Left ventricle myocardium inferior (tissue), 1 donor: Measurements from ENCODE around the gene SLC12A7. TPM values are rescaled to one million over a fixed set of nuclear protein-coding genes. Genes with fewer than 3 reads are reported as not detected.

Experiments used
- DNase-seq: peaks from one replicate; pipeline ENCODE4 v3.0.0-alpha.2; 2020
- H3K27ac ChIP-seq: fragments of 200-600 bp; replicated peaks from 2 replicates; pipeline ENCODE4 v1.8.0; 2021
- H3K27me3 ChIP-seq: fragments of 200-600 bp; 2 replicates; pipeline ENCODE4 v1.8.0; 2021; ENCODE audit warnings: low read depth
- H3K36me3 ChIP-seq: fragments of 200-600 bp; 2 replicates; pipeline ENCODE4 v1.8.0; 2021
- H3K4me1 ChIP-seq: fragments of 200-600 bp; 2 replicates; pipeline ENCODE4 v1.8.0; 2021
- H3K4me3 ChIP-seq: fragments of 200-600 bp; 2 replicates; pipeline ENCODE4 v1.8.0; 2021; ENCODE audit warnings: mild to moderate bottlenecking, moderate library complexity
- H3K9me3 ChIP-seq: fragments of 200-600 bp; replicated peaks from 2 replicates; pipeline ENCODE4 v1.8.0; 2021
- intact Hi-C: fragments of 100-400 bp; cut with micrococcal nuclease; formaldehyde crosslinking; loops from one replicate; pipeline ENCODE4 v1.11.0; 2022
- total RNA-seq: library from RNA; stranded (reverse); fragmentation: NEBNext Ultra II Directional; extraction: Animal tissue kit (Norgen Biotek cat#: 25700); gene quantifications from one replicate; pipeline ENCODE4 v1.2.1, GENCODE V29; 2021
- TF ChIP-seq, protein P1 (sequence below): fragments of 200-600 bp; IDR thresholded peaks from 2 replicates; pipeline ENCODE4 v1.8.0; 2021; ENCODE audit warnings: antibody characterized with exemption, mild to moderate bottlenecking, borderline replicate concordance
- donor health status: DM: no; HTN: yes; CAD: no; lungs with severe emphysema.

SLC12A7 gene
- total RNA-seq, 1 donor from 2014 or later = 140 TPM

DNA sequence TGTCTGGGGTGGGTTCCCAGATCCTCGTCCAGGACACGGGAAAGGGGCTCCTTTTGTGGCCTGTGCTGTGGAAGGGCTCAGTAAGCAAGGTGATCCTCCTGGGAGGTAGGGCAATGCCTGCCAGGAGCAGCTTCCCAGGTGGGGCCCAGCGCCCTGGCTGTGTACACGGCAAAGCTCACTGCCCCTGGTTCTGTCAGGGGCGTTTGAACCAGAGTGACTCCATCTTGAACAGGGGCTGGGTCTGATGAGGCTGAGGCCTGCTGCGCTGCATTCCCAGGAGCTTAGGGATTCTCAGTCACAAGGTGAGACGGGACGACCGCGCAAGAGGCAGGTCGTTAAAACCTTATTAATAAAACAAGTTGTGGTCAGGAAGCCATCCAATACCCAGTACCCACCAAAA lies 19.9 kb upstream of the SLC12A7 start:
- intact Hi-C loops = loop anchor here (10.0 kb wide), 1 partner anchor 147 kb away; no protein-coding TSS in a partner anchor
- Histone ChIP-seq H3K36me3 (no peaks in the 10 kb centered on the region), H3K4me3 (no peak overlapping the region), H3K9me3 (no peaks in the 10 kb centered on the region), H3K27ac (peak overlapping the region; percentile 38), H3K27me3 (no peaks in the 10 kb centered on the region), H3K4me1 (peaks cover 89% of the 10 kb centered on the region)
- DNase-seq = no peak
- TF ChIP-seq, protein P1, sequence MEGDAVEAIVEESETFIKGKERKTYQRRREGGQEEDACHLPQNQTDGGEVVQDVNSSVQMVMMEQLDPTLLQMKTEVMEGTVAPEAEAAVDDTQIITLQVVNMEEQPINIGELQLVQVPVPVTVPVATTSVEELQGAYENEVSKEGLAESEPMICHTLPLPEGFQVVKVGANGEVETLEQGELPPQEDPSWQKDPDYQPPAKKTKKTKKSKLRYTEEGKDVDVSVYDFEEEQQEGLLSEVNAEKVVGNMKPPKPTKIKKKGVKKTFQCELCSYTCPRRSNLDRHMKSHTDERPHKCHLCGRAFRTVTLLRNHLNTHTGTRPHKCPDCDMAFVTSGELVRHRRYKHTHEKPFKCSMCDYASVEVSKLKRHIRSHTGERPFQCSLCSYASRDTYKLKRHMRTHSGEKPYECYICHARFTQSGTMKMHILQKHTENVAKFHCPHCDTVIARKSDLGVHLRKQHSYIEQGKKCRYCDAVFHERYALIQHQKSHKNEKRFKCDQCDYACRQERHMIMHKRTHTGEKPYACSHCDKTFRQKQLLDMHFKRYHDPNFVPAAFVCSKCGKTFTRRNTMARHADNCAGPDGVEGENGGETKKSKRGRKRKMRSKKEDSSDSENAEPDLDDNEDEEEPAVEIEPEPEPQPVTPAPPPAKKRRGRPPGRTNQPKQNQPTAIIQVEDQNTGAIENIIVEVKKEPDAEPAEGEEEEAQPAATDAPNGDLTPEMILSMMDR = no peak

DNA sequence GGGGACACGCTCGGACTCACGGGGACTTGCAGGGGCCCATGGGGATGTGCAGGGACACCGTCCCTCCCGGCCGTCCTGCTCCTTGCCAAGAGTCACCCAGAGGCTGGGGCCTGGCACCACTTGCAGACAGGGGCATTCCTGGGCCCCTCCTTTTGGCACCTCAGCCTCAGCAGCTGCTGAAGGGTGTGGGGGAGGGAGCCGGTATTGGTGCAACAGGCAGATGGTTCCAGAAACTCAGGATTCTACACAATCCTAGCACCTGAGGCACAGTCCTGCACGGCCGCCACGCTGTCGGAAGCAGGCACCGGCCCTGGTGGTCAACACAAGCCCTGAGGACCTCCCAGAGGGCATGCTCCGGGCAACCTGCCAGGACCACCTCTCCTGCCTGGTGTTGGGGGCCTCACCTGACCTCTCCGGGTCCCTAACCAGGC lies 19.3 kb upstream of the SLC12A7 start:
- DNase-seq = no peak
- Histone ChIP-seq H3K4me1 (peaks cover 94% of the 10 kb centered on the region), H3K9me3 (no peaks in the 10 kb centered on the region), H3K4me3 (no peak overlapping the region), H3K27me3 (no peaks in the 10 kb centered on the region), H3K36me3 (no peaks in the 10 kb centered on the region), H3K27ac (peak overlapping the region; percentile 38)
- TF ChIP-seq, protein P1 = no peak
- intact Hi-C loops = loop anchor here (10.0 kb wide), 1 partner anchor 146 kb away; no protein-coding TSS in a partner anchor

DNA sequence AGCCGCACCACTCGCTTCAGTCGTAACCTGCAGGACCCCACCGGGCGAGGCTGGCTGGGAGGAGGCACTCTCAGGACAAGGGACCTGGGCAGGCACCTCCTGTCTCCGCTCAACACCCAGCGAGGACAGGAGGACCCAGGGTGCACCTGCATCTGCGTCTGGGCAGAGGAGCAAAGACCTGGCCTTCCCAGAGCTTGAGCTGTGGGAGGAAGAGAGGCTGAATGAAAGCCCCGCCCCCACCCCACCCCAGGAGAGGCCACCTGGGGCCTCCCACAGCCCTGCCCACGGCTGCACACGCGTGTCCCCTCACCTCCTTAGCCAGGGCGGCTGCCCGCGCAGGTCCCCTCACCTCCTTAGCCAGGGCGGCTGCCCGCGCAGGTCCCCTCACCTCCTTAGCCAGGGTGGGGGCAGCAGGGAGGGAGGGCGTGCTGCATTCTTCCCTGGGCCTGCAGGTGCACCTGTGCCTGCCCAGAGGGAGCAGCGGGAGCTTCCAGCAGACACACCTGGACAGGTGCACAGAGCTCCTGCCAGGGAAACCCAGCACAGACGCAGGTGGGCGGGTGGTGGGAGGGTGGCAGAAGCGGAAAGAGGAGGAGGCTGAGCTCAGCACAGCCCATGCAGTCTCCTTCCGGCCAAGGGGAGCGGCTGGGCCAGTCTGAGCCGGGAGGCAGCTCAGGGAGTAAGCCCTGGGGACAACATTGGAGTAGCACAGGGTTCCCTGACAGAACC lies 18.5 kb upstream of the SLC12A7 start:
- Histone ChIP-seq H3K4me1 (peaks cover 94% of the 10 kb centered on the region), H3K4me3 (no peak overlapping the region), H3K27me3 (no peaks in the 10 kb centered on the region), H3K27ac (peak overlapping the region; percentile 38), H3K9me3 (no peaks in the 10 kb centered on the region), H3K36me3 (no peaks in the 10 kb centered on the region)
- TF ChIP-seq, protein P1 = no peak
- intact Hi-C loops = loop anchor here (10.0 kb wide), 1 partner anchor 146 kb away; no protein-coding TSS in a partner anchor
- no peak for DNase-seq

DNA sequence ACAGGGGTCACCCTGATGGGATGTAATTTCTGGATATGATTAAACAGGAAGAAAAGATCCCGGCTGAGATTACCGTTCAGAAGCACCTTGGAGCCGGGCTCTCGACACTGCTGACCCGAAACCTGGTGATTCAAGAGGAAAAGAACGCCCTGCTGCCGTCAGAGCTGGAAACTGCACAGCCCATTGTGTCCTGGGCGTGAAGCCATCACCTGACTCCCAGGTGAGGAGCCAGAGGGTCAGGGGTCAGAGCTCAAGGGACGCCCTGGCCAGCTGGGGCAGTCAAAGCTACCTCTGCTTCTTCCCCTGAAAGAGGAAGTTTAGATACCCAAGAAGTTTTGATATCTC lies 17.8 kb upstream of the SLC12A7 start:
- TF ChIP-seq, protein P1 = no peak
- H3K4me1 ChIP-seq = peaks cover 94% of the 10 kb centered on the region
- no peaks in the 10 kb centered on the region for H3K27me3 ChIP-seq
- intact Hi-C loops = loop anchor here (10.0 kb wide), 1 partner anchor 145 kb away; no protein-coding TSS in a partner anchor
- H3K4me3 ChIP-seq = no peak overlapping the region
- no peaks in the 10 kb centered on the region for H3K36me3 ChIP-seq
- H3K27ac ChIP-seq = peak overlapping the region; percentile 92
- no peaks in the 10 kb centered on the region for H3K9me3 ChIP-seq
- DNase-seq = no peak

DNA sequence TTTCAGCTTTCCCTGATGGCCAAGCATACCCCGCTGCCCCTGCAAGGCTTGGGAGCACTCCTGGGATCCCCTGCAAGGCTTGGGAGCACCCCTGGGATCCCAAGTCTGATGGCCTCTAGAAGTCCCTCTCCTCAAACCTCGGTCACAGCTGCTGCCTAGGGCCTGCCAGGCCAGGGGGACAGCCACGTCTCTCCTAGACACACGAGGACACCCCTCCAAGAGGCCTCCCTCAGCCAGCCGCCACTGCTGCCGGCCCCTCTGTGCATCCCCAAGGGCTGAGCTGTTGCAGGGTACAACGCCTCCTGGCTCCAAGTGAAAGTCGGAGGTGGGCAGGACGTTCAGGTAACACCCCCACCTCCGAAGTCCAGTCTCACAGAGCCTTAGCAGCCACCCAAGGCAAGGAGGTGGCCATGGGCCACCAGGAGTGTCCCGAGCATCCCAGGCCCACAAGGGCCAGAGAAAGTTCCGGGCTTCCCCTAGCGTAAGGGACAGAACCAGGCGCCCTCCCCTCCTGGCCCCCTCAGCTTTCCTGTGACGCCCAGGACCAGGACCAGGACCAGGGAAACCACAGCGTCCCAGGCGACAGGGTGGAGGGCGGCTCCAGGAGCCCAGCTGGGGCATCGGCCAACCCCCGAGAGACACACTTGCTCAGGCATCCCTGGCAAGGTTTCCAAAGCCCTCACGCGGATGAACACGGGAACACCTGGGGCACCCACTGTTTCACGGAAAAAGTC lies 17.3 kb upstream of the SLC12A7 start:
- H3K9me3 ChIP-seq = no peaks in the 10 kb centered on the region
- intact Hi-C loops = no loop called here
- H3K27ac ChIP-seq = peak overlapping the region; percentile 92
- H3K4me1 ChIP-seq = peaks cover 94% of the 10 kb centered on the region
- H3K36me3 ChIP-seq = no peaks in the 10 kb centered on the region
- H3K27me3 ChIP-seq = no peaks in the 10 kb centered on the region
- TF ChIP-seq, protein P1 = no peak
- H3K4me3 ChIP-seq = no peak overlapping the region
- DNase-seq = no peak
